Brain microvascular endothelial cell (primary cell): ENCODE data around the gene FBXO40.

Experiments
- DNase-seq: peaks from one replicate; pipeline ENCODE4 v3.0.0-alpha.2; 2020
- H3K27ac ChIP-seq: fragments of 250-450 bp; sonication (Bioruptor Pico); 2 replicates; pipeline ENCODE4 v1.5.1; 2020; ENCODE audit warnings: mild to moderate bottlenecking, moderate library complexity
- H3K27me3 ChIP-seq: fragments of 250-450 bp; sonication (Bioruptor Pico); replicated peaks from 2 replicates; pipeline ENCODE4 v1.5.1; 2020; ENCODE audit warnings: mild to moderate bottlenecking
- H3K36me3 ChIP-seq: fragments of 250-450 bp; sonication (Bioruptor Pico); replicated peaks from 2 replicates; pipeline ENCODE4 v1.5.1; 2020; ENCODE audit warnings: mild to moderate bottlenecking
- H3K4me3 ChIP-seq: 2 replicates; pipeline ENCODE4 v1.5.1; 2011; ENCODE audit warnings: low read depth, mild to moderate bottlenecking, control low read depth, low read length, moderate library complexity
- CTCF ChIP-seq: IDR thresholded peaks from 2 replicates; pipeline ENCODE4 v1.5.1; 2011; ENCODE audit warnings: low read depth, mild to moderate bottlenecking, moderate library complexity, low read length, control low read depth, inconsistent platforms; ENCODE audit errors: missing control alignments
- in situ Hi-C: cut with HindIII; loops from 2 replicates; pipeline ENCODE4 v1.10.0; 2017; ENCODE audit warnings: low sequenced_read_pairs, low pct_ligation_motif_present

Gene FBXO40

GRCh38 chr3:121662742-121663141 is 69.6 kb downstream of the FBXO40 start:
- DNase-seq, result no peak
- no peak for TF ChIP-seq CTCF
- in situ Hi-C loops, result no loop called here
- H3K4me3 ChIP-seq, result no peak overlapping the region
- peaks cover 41% of the 10 kb centered on the region for H3K36me3 ChIP-seq
- no peak overlapping the region for H3K27ac ChIP-seq
- no peaks in the 10 kb centered on the region for H3K27me3 ChIP-seq

GRCh38 chr3:121663171-121663847 is 70.1 kb downstream of the FBXO40 start:
- Histone ChIP-seq H3K27ac (no peak overlapping the region), H3K27me3 (no peaks in the 10 kb centered on the region), H3K36me3 (peaks cover 44% of the 10 kb centered on the region), H3K4me3 (no peak overlapping the region)
- DNase-seq, result no peak
- in situ Hi-C loops, result no loop called here
- no peak for TF ChIP-seq CTCF

GRCh38 chr3:121665488-121665887 is 72.3 kb downstream of the FBXO40 start:
- DNase-seq, result no peak
- in situ Hi-C loops, result no loop called here
- peaks cover 50% of the 10 kb centered on the region for H3K36me3 ChIP-seq
- no peak overlapping the region for H3K4me3 ChIP-seq
- no peak for TF ChIP-seq CTCF
- no peaks in the 10 kb centered on the region for H3K27me3 ChIP-seq
- no peak overlapping the region for H3K27ac ChIP-seq

- in situ Hi-C loops, result no loop called here
- Histone ChIP-seq H3K36me3 (peaks cover 58% of the 10 kb centered on the region), H3K27ac (no peak overlapping the region), H3K27me3 (no peaks in the 10 kb centered on the region), H3K4me3 (no peak overlapping the region)
- no peak for TF ChIP-seq CTCF
- DNase-seq, result no peak
Observed at GRCh38 chr3:121667333-121667732, 74.2 kb downstream of the FBXO40 start.

GRCh38 chr3:121670676-121671075 is 77.5 kb downstream of the FBXO40 start:
- H3K27ac ChIP-seq, result no peak overlapping the region
- no peak overlapping the region for H3K4me3 ChIP-seq
- no peak for DNase-seq
- H3K36me3 ChIP-seq, result peaks cover 51% of the 10 kb centered on the region
- H3K27me3 ChIP-seq, result no peaks in the 10 kb centered on the region
- in situ Hi-C loops, result no loop called here
- no peak for TF ChIP-seq CTCF

- Histone ChIP-seq H3K27me3 (no peaks in the 10 kb centered on the region), H3K4me3 (no peak overlapping the region), H3K36me3 (peaks cover 43% of the 10 kb centered on the region), H3K27ac (no peak overlapping the region)
- in situ Hi-C loops, result no loop called here
- no peak for DNase-seq
- no peak for TF ChIP-seq CTCF
Observed at GRCh38 chr3:121677141-121677540, 84.0 kb downstream of the FBXO40 start.
